AG04449 (cell line): Measurements from ENCODE around the gene MYO7B.

ENCODE experiments used
- CTCF ChIA-PET: fragments of 350-600 bp; formaldehyde crosslinking; extraction: SDS; loops from one replicate; lab custom pipeline; 2021; ENCODE audit warnings: antibody characterized with exemption; lab: Yijun Ruan, JAX
- POLR2A ChIA-PET: fragments of 400-600, 350-600 bp; formaldehyde crosslinking; extraction: SDS; loops from one replicate; lab custom pipeline; 2020; ENCODE audit warnings: antibody characterized with exemption, inconsistent platforms; lab: Yijun Ruan, JAX
- DNase-seq: peaks from one replicate; pipeline ENCODE4 v3.0.0-alpha.2; 2010; ENCODE audit warnings: low read depth, low spot score
- H3K4me3 ChIP-seq: 2 replicates; pipeline ENCODE4 v1.5.1; 2011; ENCODE audit warnings: low read depth, mild to moderate bottlenecking, control low read depth, low read length
- CTCF ChIP-seq: IDR thresholded peaks from one replicate; pipeline ENCODE4 v1.5.1; 2011; ENCODE audit warnings: mild to moderate bottlenecking, moderate library complexity, low read length, control low read depth, inconsistent platforms; ENCODE audit not compliant: insufficient read depth; ENCODE audit errors: missing control alignments

The MYO7B gene

GRCh38 chr2:127609031-127609751 is 73.7 kb downstream of the MYO7B start:
- TF ChIP-seq CTCF = no peak
- no peak overlapping the region for H3K4me3 ChIP-seq
- DNase-seq = no peak
- ChIA-PET CTCF (interaction anchor here (2.8 kb wide), 1 partner anchor 18 kb away, joined by 15 read pairs; no protein-coding TSS in a partner anchor), POLR2A (no interaction called here)

GRCh38 chr2:127609818-127610217 is 74.3 kb downstream of the MYO7B start:
- DNase-seq = no peak
- no peak overlapping the region for H3K4me3 ChIP-seq
- ChIA-PET POLR2A (no interaction called here), CTCF (interaction anchor here (1.0 to 2.8 kb wide), 2 partner anchors 18 to 434 kb away, joined by 3 to 15 read pairs; no protein-coding TSS in a partner anchor)
- no peak for TF ChIP-seq CTCF

- POLR2A ChIA-PET = no interaction called here
- TF ChIP-seq CTCF = no peak
- CTCF ChIA-PET = interaction anchor here (1.0 to 2.8 kb wide), 2 partner anchors 19 to 434 kb away, joined by 3 to 15 read pairs; no protein-coding TSS in a partner anchor
- no peak for DNase-seq
- no peak overlapping the region for H3K4me3 ChIP-seq
Measured at GRCh38 chr2:127610561-127610960, 75.1 kb downstream of the MYO7B start.

GRCh38 chr2:127611076-127611925 is 75.8 kb downstream of the MYO7B start:
- ChIA-PET CTCF (interaction anchor here (1.1 to 2.8 kb wide), 2 partner anchors 20 kb away, joined by 3 to 15 read pairs; no protein-coding TSS in a partner anchor), POLR2A (no interaction called here)
- TF ChIP-seq CTCF = no peak
- no peak for DNase-seq
- H3K4me3 ChIP-seq = no peak overlapping the region

- CTCF ChIA-PET = interaction anchor here (1.1 kb wide), 1 partner anchor 21 kb away, joined by 3 read pairs; no protein-coding TSS in a partner anchor
- no peak for TF ChIP-seq CTCF
- H3K4me3 ChIP-seq = no peak overlapping the region
- POLR2A ChIA-PET = no interaction called here
- DNase-seq = no peak
Measured at GRCh38 chr2:127612111-127612822, 76.8 kb downstream of the MYO7B start.
